ENCODE measurements around the gene HBQ1.

DNA sequence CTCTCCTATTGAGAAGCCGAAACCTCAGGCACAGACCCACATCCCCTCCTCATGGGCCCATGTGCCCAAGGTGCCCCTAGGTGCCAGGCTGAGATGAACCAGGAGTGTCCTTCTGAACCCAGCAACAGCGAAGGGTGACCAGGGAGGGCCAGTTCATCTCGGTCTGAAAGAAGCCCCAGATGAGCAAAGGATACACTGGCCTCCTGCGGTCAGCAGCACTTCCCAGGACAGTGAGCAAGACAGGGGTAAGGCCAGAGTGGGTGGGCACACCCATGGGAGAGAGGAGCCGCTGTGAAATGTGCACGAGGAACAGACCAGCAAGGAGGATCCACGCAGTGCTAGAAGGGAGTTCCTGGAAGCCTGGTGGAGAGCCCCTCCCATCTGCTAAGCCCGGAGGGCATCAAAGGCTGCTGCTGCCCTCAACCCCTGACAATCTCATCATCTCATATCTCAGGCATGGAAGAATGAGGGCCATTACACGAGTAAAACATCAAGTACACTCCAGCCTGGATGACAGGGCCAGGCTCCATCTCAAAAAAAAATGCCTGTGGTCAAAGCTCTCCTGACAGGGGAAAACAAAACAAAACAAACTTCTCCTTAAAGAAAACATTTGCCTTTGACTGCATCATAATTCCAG lies 31.1 kb upstream of the HBQ1 start:
- TF ChIP-seq POLR2A (IDR thresholded peaks at IDR 0.05) (no peak), EP300 (IDR thresholded peaks at IDR 0.05) (no peak)
- TF ChIP-seq, protein P1, sequence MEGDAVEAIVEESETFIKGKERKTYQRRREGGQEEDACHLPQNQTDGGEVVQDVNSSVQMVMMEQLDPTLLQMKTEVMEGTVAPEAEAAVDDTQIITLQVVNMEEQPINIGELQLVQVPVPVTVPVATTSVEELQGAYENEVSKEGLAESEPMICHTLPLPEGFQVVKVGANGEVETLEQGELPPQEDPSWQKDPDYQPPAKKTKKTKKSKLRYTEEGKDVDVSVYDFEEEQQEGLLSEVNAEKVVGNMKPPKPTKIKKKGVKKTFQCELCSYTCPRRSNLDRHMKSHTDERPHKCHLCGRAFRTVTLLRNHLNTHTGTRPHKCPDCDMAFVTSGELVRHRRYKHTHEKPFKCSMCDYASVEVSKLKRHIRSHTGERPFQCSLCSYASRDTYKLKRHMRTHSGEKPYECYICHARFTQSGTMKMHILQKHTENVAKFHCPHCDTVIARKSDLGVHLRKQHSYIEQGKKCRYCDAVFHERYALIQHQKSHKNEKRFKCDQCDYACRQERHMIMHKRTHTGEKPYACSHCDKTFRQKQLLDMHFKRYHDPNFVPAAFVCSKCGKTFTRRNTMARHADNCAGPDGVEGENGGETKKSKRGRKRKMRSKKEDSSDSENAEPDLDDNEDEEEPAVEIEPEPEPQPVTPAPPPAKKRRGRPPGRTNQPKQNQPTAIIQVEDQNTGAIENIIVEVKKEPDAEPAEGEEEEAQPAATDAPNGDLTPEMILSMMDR (IDR thresholded peaks at IDR 0.05): no peak
